Fibroblast of lung (primary cell): Measurements from ENCODE around the gene RAB27B. TPM values are rescaled to one million over a fixed set of nuclear protein-coding genes. Genes with fewer than 3 reads are reported as not detected.

ENCODE experiments used
- DNase-seq, 2 donors: peaks; one replicate each; pipeline versions ENCODE4 v3.0.0 to v3.0.0-alpha.2; 2010; ENCODE audit warnings: low read depth in 2 of 2
- H2AFZ ChIP-seq: 2 replicates; pipeline ENCODE4 v1.5.1; 2012; ENCODE audit warnings: low read length, control low read depth, inconsistent platforms
- H3K27ac ChIP-seq: 2 replicates; pipeline ENCODE4 v1.5.1; 2011; ENCODE audit warnings: low read length, control low read depth; ENCODE audit not compliant: insufficient read depth
- H3K27me3 ChIP-seq: 2 replicates; pipeline ENCODE4 v1.5.1; 2011; ENCODE audit warnings: mild to moderate bottlenecking, low read length; ENCODE audit not compliant: control insufficient read depth, insufficient read depth
- H3K36me3 ChIP-seq: 2 replicates; pipeline ENCODE4 v1.5.1; 2011; ENCODE audit warnings: low read length; ENCODE audit not compliant: control insufficient read depth, insufficient read depth
- H3K4me1 ChIP-seq: 2 replicates; pipeline ENCODE4 v1.5.1; 2011; ENCODE audit warnings: low read length; ENCODE audit not compliant: control insufficient read depth, insufficient read depth; ENCODE audit errors: extremely low read depth
- H3K4me2 ChIP-seq: 2 replicates; pipeline ENCODE4 v1.5.1; 2011; ENCODE audit warnings: low read length, control low read depth; ENCODE audit not compliant: insufficient read depth; ENCODE audit errors: extremely low read depth
- H3K4me3 ChIP-seq, 4 experiments: fragments of 200-600 bp in 1 of 4; sonication (generic) in 1 of 4; replicated peaks in 1 of 4; 2 replicates each; pipeline ENCODE4 v1.5.1; 2011 to 2016; ENCODE audit warnings: low read length in 4 of 4, low read depth in 3 of 4, mild to moderate bottlenecking in 3 of 4, control low read depth in 2 of 4, inconsistent platforms in 1 of 4, mixed read lengths in 1 of 4; ENCODE audit not compliant: insufficient read depth in 1 of 4; ENCODE audit errors: control extremely low read depth in 1 of 4
- H3K79me2 ChIP-seq: 2 replicates; pipeline ENCODE4 v1.5.1; 2012; ENCODE audit warnings: mild to moderate bottlenecking, low read length, inconsistent platforms; ENCODE audit not compliant: control insufficient read depth, insufficient read depth
- H3K9ac ChIP-seq: 2 replicates; pipeline ENCODE4 v1.5.1; 2011; ENCODE audit warnings: mild to moderate bottlenecking, low read length, control low read depth; ENCODE audit not compliant: insufficient read depth
- H3K9me3 ChIP-seq: 2 replicates; pipeline ENCODE4 v1.5.1; 2012; ENCODE audit warnings: low read depth, low read length; ENCODE audit not compliant: control insufficient read depth, insufficient read depth
- H4K20me1 ChIP-seq: 2 replicates; pipeline ENCODE4 v1.5.1; 2011; ENCODE audit warnings: low read length; ENCODE audit not compliant: control insufficient read depth, insufficient read depth; ENCODE audit errors: extremely low read depth
- EZH2 ChIP-seq: IDR thresholded peaks from 2 replicates; pipeline ENCODE4 v1.5.1; 2012; ENCODE audit warnings: low read length, control low read depth, mild to moderate bottlenecking; ENCODE audit errors: missing control alignments
- polyA plus RNA-seq, 2 donors: library from polyadenylated mRNA; depleted of rRNA in 1 of 2; stranded (reverse) in 1 of 2; unstranded in 1 of 2; fragments of >200 nt; gene quantifications; 2 replicates each; pipeline ENCODE4 v1.2.1, GENCODE V29; 2011 to 2012; ENCODE audit warnings: missing spikeins in 1 of 2
- total RNA-seq: library from RNA; depleted of rRNA; stranded (reverse); fragments of >200 nt; gene quantifications from 2 replicates; pipeline ENCODE4 v1.2.1, GENCODE V29; 2014
- TF ChIP-seq, protein P1 (sequence below), 2 donors: IDR thresholded peaks in 1 of 2; conservative IDR thresholded peaks in 1 of 2; 1 replicate in 1 of 2; 2 replicates in 1 of 2; pipeline ENCODE4 v1.5.1; 2011 to 2012; ENCODE audit warnings: low read length in 2 of 2, control low read depth in 1 of 2, inconsistent platforms in 1 of 2, low read depth in 1 of 2, mild to moderate bottlenecking in 1 of 2

Gene RAB27B
- total and polyA plus RNA-seq, 2 donors (not counting 1 experiment from before 2014, with no cell fraction given) = 0.92 to 0.99 TPM

- DNase-seq = no peak
- Histone ChIP-seq H3K4me2 (no peak overlapping the region), H4K20me1 (no peaks in the 10 kb centered on the region), H3K4me3 (no peak overlapping the region), H3K27me3 (no peaks in the 10 kb centered on the region), H3K4me1 (no peaks in the 10 kb centered on the region), H3K9me3 (no peaks in the 10 kb centered on the region), H3K9ac (no peak overlapping the region), H3K27ac (no peak overlapping the region), H2AFZ (no peak overlapping the region), H3K79me2 (no peaks in the 10 kb centered on the region), H3K36me3 (no peaks in the 10 kb centered on the region)
- no peak for TF ChIP-seq EZH2
- TF ChIP-seq, protein P1, sequence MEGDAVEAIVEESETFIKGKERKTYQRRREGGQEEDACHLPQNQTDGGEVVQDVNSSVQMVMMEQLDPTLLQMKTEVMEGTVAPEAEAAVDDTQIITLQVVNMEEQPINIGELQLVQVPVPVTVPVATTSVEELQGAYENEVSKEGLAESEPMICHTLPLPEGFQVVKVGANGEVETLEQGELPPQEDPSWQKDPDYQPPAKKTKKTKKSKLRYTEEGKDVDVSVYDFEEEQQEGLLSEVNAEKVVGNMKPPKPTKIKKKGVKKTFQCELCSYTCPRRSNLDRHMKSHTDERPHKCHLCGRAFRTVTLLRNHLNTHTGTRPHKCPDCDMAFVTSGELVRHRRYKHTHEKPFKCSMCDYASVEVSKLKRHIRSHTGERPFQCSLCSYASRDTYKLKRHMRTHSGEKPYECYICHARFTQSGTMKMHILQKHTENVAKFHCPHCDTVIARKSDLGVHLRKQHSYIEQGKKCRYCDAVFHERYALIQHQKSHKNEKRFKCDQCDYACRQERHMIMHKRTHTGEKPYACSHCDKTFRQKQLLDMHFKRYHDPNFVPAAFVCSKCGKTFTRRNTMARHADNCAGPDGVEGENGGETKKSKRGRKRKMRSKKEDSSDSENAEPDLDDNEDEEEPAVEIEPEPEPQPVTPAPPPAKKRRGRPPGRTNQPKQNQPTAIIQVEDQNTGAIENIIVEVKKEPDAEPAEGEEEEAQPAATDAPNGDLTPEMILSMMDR (conservative IDR thresholded peaks at IDR 0.05 in 1 of 2, IDR thresholded peaks at IDR 0.05 in 1 of 2; ENCODE audit: low read depth in 1 of 2, low read length in 2 of 2) = no peak
Observed at GRCh38 chr18:54910161-54910919, 82.1 kb downstream of the RAB27B start.

- DNase-seq = no peak
- Histone ChIP-seq H4K20me1 (no peaks in the 10 kb centered on the region), H3K27ac (no peak overlapping the region), H3K4me2 (no peak overlapping the region), H3K36me3 (no peaks in the 10 kb centered on the region), H3K4me1 (no peaks in the 10 kb centered on the region), H2AFZ (no peak overlapping the region), H3K4me3 (no peak overlapping the region), H3K79me2 (no peaks in the 10 kb centered on the region), H3K27me3 (no peaks in the 10 kb centered on the region), H3K9ac (no peak overlapping the region), H3K9me3 (no peaks in the 10 kb centered on the region)
- TF ChIP-seq, protein P1 (conservative IDR thresholded peaks at IDR 0.05 in 1 of 2, IDR thresholded peaks at IDR 0.05 in 1 of 2; ENCODE audit: low read depth in 1 of 2, low read length in 2 of 2) = no peak
- TF ChIP-seq EZH2 = no peak
Observed at GRCh38 chr18:54911551-54911950, 83.3 kb downstream of the RAB27B start.

DNA sequence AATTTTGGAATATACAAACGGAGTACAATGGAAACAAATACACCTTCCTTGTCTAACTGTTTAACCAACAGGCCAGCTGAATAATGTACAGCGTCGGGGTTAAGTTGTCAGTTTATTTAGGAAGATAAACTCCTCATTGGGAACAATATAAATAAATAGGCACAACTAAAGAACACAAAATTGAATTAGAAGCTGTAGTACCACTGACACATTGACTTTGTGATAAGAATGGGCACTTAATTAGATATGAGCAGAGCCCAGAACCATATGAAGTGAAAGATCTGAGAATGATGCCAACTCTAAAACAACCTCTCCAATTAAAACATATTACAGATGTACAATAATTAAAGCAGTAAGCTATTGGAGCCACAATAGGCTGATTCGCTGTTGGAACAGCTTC, 86.5 kb downstream of the RAB27B start:
- Histone ChIP-seq H3K79me2 (no peaks in the 10 kb centered on the region), H3K9ac (no peak overlapping the region), H3K4me3 (no peak overlapping the region), H2AFZ (no peak overlapping the region), H3K4me1 (no peaks in the 10 kb centered on the region), H4K20me1 (no peaks in the 10 kb centered on the region), H3K4me2 (no peak overlapping the region), H3K36me3 (no peaks in the 10 kb centered on the region), H3K9me3 (no peaks in the 10 kb centered on the region), H3K27ac (no peak overlapping the region), H3K27me3 (no peaks in the 10 kb centered on the region)
- TF ChIP-seq, protein P1 (conservative IDR thresholded peaks at IDR 0.05 in 1 of 2, IDR thresholded peaks at IDR 0.05 in 1 of 2; ENCODE audit: low read depth in 1 of 2, low read length in 2 of 2) = no peak
- no peak for TF ChIP-seq EZH2
- DNase-seq = no peak
